Thymus (tissue), 11 donors: ENCODE data around the gene CCDC38. TPM values are rescaled to one million over a fixed set of nuclear protein-coding genes. Genes with fewer than 3 reads are reported as not detected.

ENCODE experiments used
- DNase-seq, 9 donors: peaks; one replicate each; pipeline ENCODE4 v3.0.0-alpha.2; 2013; ENCODE audit warnings: low spot score in 9 of 9, low read depth in 6 of 9, missing footprints in 1 of 9
- H3K27ac ChIP-seq, 2 donors: one replicate each; pipeline ENCODE4 v1.5.1; 2013; ENCODE audit warnings: control low read depth in 1 of 2, low read depth in 1 of 2, low read length in 1 of 2, mild to moderate bottlenecking in 1 of 2, moderate library complexity in 1 of 2
- H3K27me3 ChIP-seq, 2 donors: one replicate each; pipeline ENCODE4 v1.5.1; 2013; ENCODE audit warnings: low read length in 1 of 2; ENCODE audit not compliant: control insufficient read depth in 2 of 2, insufficient read depth in 1 of 2
- H3K36me3 ChIP-seq, 2 donors: one replicate each; pipeline ENCODE4 v1.5.1; 2013; ENCODE audit warnings: low read length in 1 of 2, mild to moderate bottlenecking in 1 of 2, moderate library complexity in 1 of 2; ENCODE audit not compliant: control insufficient read depth in 2 of 2, insufficient read depth in 2 of 2
- H3K4me1 ChIP-seq, 2 donors: one replicate each; pipeline ENCODE4 v1.5.1; 2013; ENCODE audit warnings: low read length in 2 of 2; ENCODE audit not compliant: control insufficient read depth in 2 of 2, insufficient read depth in 2 of 2
- H3K4me3 ChIP-seq, 2 donors: one replicate each; pipeline ENCODE4 v1.5.1; 2013; ENCODE audit warnings: low read length in 2 of 2, control low read depth in 1 of 2, mild to moderate bottlenecking in 1 of 2
- H3K9me3 ChIP-seq, 2 donors: one replicate each; pipeline ENCODE4 v1.5.1; 2013; ENCODE audit warnings: low read length in 1 of 2, mild to moderate bottlenecking in 1 of 2; ENCODE audit not compliant: control insufficient read depth in 2 of 2, insufficient read depth in 1 of 2
- WGBS: extraction: QIAGEN DNeasy Blood & Tissue Kit; methylation state at CpG from one replicate; pipeline ENCODE4 v1.1.7; 2013; 5-methylcytosine and 5-hydroxymethylcytosine counted together
- polyA plus RNA-seq: library from polyadenylated mRNA; stranded (reverse); fragments of 200-250 nt; gene quantifications from one replicate; pipeline ENCODE4 v1.2.3, GENCODE V29; 2013
- total RNA-seq: library from RNA; stranded (reverse); fragments of 120-200 nt; gene quantifications from one replicate; pipeline ENCODE4 v1.2.4, GENCODE V29; 2013
- donor health status: healthy.

Gene CCDC38
- total and polyA plus RNA-seq, 2 donors = 0.05 to 0.07 TPM

- DNase-seq = peak in 6 of 9 donors; percentile 8 to 72 (median 42)
- Histone ChIP-seq H3K9me3 (peaks cover 0 to 2% of the 10 kb centered on the region in 2 donors), H3K4me1 (peaks cover 0 to 2% of the 10 kb centered on the region in 2 donors), H3K27me3 (no peaks in the 10 kb centered on the region), H3K36me3 (no peaks in the 10 kb centered on the region), H3K4me3 (no peak overlapping the region), H3K27ac (no peak overlapping the region)
- WGBS = 23% methylated on average over 7 of the region's 7 CpGs
Observed at GRCh38 chr12:95918194-95918993, 24.0 kb downstream of the CCDC38 start.

- 94% methylated on average over 3 of the region's 3 CpGs for WGBS
Observed at GRCh38 chr12:95909871-95910270, 32.5 kb downstream of the CCDC38 start.

DNA sequence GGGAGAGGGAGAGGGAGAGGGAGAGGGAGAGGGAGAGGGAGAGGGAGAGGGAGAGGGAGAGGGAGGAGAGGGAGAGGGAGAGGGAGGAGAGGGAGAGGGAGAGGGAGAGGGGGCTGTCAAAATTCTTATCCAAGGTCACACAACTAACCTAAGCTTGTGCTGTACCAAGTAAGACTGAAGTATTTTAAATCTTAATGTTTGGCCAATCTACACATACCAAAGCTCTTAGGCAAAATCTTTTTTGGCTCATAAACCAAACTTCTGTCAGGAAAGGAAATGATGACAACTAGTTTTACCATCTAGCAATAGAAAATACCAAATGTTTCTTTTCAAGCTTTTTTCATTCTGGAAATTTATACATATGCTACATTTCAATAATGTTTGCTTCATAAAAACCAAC is 33.8 kb downstream of the CCDC38 start:
- Histone ChIP-seq H3K4me1 (no peaks in the 10 kb centered on the region), H3K9me3 (no peaks in the 10 kb centered on the region), H3K4me3 (no peak overlapping the region), H3K27me3 (no peaks in the 10 kb centered on the region), H3K36me3 (no peaks in the 10 kb centered on the region), H3K27ac (no peak overlapping the region)
- no peak for DNase-seq

More at GRCh38 chr12:95909871-95910270, 32.5 kb downstream of the CCDC38 start:
- H3K36me3 ChIP-seq = no peaks in the 10 kb centered on the region
- H3K4me3 ChIP-seq = no peak overlapping the region
- H3K9me3 ChIP-seq = no peaks in the 10 kb centered on the region
- H3K27ac ChIP-seq = no peak overlapping the region
- H3K4me1 ChIP-seq = no peaks in the 10 kb centered on the region
- no peaks in the 10 kb centered on the region for H3K27me3 ChIP-seq
- DNase-seq = no peak

DNA sequence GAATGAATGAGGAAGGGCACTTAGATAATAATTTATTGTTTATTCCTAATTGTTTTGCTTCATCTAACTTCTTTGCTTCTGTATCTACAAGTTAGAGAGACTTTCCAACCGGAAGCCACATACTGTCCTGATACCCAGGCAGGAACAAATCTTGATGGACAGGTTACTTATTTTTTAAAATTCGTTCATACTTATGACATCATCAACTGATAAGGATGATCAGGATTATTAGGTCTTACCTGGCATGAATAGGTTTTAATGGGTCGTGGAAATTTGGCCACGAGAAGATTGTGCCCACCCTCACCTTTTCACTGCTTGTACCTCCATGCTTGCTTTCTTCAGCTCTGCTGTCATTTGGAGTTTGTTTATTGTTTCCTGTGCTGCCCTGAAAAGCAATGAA is 44.3 kb downstream of the CCDC38 start:
- Histone ChIP-seq H3K4me3 (no peak overlapping the region), H3K4me1 (no peaks in the 10 kb centered on the region), H3K27me3 (no peaks in the 10 kb centered on the region), H3K9me3 (no peaks in the 10 kb centered on the region), H3K36me3 (no peaks in the 10 kb centered on the region), H3K27ac (no peak overlapping the region)
- no peak for DNase-seq
- WGBS = 75% methylated on average over 4 of the region's 4 CpGs

DNA sequence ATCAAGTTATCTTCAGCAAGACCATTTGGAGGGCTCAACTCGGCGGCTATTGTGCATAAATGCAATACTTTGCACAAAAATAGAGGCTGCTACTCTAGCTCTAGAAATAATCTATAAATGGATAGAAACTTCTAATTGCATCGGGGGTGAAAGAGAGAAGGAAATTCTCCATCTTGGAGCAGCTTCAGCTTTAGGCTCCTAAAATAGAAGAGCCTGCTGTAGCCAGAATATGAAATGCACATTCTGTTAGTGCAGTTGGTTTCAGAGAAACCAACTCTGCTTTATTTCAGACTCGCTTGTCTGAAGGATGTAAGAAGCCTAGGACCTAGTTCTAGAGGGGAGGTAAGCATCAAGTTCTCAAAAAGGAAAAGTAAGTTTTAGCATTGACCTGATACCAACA is 45.6 kb downstream of the CCDC38 start:
- Histone ChIP-seq H3K27me3 (no peaks in the 10 kb centered on the region), H3K9me3 (no peaks in the 10 kb centered on the region), H3K4me3 (no peak overlapping the region), H3K36me3 (no peaks in the 10 kb centered on the region), H3K4me1 (no peaks in the 10 kb centered on the region), H3K27ac (no peak overlapping the region)
- DNase-seq = no peak
- 94% methylated on average over 4 of the region's 4 CpGs for WGBS

GRCh38 chr12:95890958-95891357 is 51.5 kb downstream of the CCDC38 start:
- DNase-seq = no peak
- Histone ChIP-seq H3K4me1 (no peaks in the 10 kb centered on the region), H3K9me3 (no peaks in the 10 kb centered on the region), H3K27ac (no peak overlapping the region), H3K27me3 (peaks cover 0 to 2% of the 10 kb centered on the region in 2 donors), H3K36me3 (no peaks in the 10 kb centered on the region), H3K4me3 (no peak overlapping the region)
- 91% methylated on average over 3 of the region's 3 CpGs for WGBS

- H3K4me1 ChIP-seq = no peaks in the 10 kb centered on the region
- H3K27ac ChIP-seq = no peak overlapping the region
- peaks cover 0 to 2% of the 10 kb centered on the region in 2 donors for H3K27me3 ChIP-seq
- H3K4me3 ChIP-seq = no peak overlapping the region
- no peak for DNase-seq
- H3K9me3 ChIP-seq = peaks cover 0 to 1% of the 10 kb centered on the region in 2 donors
- no peaks in the 10 kb centered on the region for H3K36me3 ChIP-seq
- 92% methylated on average over 5 of the region's 5 CpGs for WGBS
Observed at GRCh38 chr12:95887311-95887710, 55.1 kb downstream of the CCDC38 start.

GRCh38 chr12:95884998-95885397 is 57.4 kb downstream of the CCDC38 start:
- H3K36me3 ChIP-seq = no peaks in the 10 kb centered on the region
- DNase-seq = no peak
- H3K9me3 ChIP-seq = peaks cover 0 to 1% of the 10 kb centered on the region in 2 donors
- H3K27me3 ChIP-seq = no peaks in the 10 kb centered on the region
- no peak overlapping the region for H3K4me3 ChIP-seq
- H3K4me1 ChIP-seq = no peaks in the 10 kb centered on the region
- no peak overlapping the region for H3K27ac ChIP-seq
- 55% methylated on average over 3 of the region's 3 CpGs for WGBS

DNA sequence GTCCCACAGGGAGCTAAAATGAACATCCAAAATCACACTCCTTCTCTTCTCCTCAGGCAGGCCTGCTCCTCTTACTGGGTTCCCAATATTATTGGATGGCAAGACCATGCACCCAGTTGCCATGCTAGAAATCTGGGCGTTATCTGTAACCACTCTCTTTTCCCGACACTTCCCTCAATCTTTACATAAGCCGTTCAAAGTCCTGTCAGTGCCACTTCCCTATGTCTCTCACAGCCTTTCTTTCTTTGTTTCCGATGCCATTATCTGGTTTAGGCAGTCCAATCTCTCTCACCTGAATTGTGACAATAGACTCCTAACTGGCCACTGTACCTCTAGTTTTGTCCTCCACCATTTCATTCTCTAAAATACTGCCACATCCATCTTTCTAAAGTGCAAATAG is 59.5 kb downstream of the CCDC38 start:
- DNase-seq = no peak
- Histone ChIP-seq H3K27ac (no peak overlapping the region), H3K4me3 (no peak overlapping the region), H3K4me1 (no peaks in the 10 kb centered on the region), H3K9me3 (peaks cover 0 to 1% of the 10 kb centered on the region in 2 donors), H3K27me3 (no peaks in the 10 kb centered on the region), H3K36me3 (no peaks in the 10 kb centered on the region)
- 95% methylated on average over 4 of the region's 4 CpGs for WGBS
